GM12878 (cell line): ENCODE measurements around the gene CD79A. TPM values are rescaled to one million over a fixed set of nuclear protein-coding genes. Genes with fewer than 3 reads are reported as not detected.
A peak's percentile ranks its signal among the peaks of the same experiment; 100 is the strongest.

Source experiments
- BACH1 ChIP-seq: fragments of 450-650 bp; IDR thresholded peaks from 2 replicates; pipeline ENCODE4 v1.6.1; 2017; ENCODE audit warnings: mild to moderate bottlenecking, borderline replicate concordance
- BHLHE40 ChIP-seq, 2 experiments: fragments of 450-650 bp in 1 of 2; IDR thresholded peaks; 2 replicates each; pipeline ENCODE4 v1.6.1; 2011 to 2017; ENCODE audit warnings: low read depth in 2 of 2, borderline replicate concordance in 1 of 2, improper control_type of control experiment in 1 of 2, low read length in 1 of 2, mild to moderate bottlenecking in 1 of 2
- CHD1 ChIP-seq: IDR thresholded peaks from 2 replicates; pipeline ENCODE4 v1.6.1; 2012; ENCODE audit warnings: low read depth, low read length, improper control_type of control experiment
- ELK1 ChIP-seq: IDR thresholded peaks from 2 replicates; pipeline ENCODE4 v1.6.1; 2012; ENCODE audit warnings: low read depth, low read length, improper control_type of control experiment
- EZH2 ChIP-seq: IDR thresholded peaks from 2 replicates; pipeline ENCODE4 v1.6.1; 2012; ENCODE audit warnings: low read depth, mild to moderate bottlenecking, control low read depth, inconsistent platforms, low read length, borderline replicate concordance; ENCODE audit not compliant: control insufficient read depth
- FOXK2 ChIP-seq: fragments of 450-650 bp; IDR thresholded peaks from 2 replicates; pipeline ENCODE4 v1.6.1; 2017; ENCODE audit warnings: mild to moderate bottlenecking, moderate library complexity
- GATAD2B ChIP-seq: fragments of 450-650 bp; conservative IDR thresholded peaks from 2 replicates; pipeline ENCODE4 v1.6.1; 2017; ENCODE audit warnings: low read depth, mild to moderate bottlenecking, moderate library complexity
- IRF4 ChIP-seq: IDR thresholded peaks from 2 replicates; pipeline ENCODE4 v1.6.1; 2011; ENCODE audit warnings: low read depth, low read length
- MEF2B ChIP-seq: fragments of 450-650 bp; IDR thresholded peaks from 2 replicates; pipeline ENCODE4 v1.6.1; 2018; ENCODE audit warnings: mild to moderate bottlenecking, moderate library complexity; ENCODE audit not compliant: partially characterized antibody, poor library complexity, severe bottlenecking
- MYB ChIP-seq: fragments of 150-350 bp; IDR thresholded peaks from 2 replicates; pipeline ENCODE4 v1.6.1; 2014; ENCODE audit warnings: mild to moderate bottlenecking, low read depth, low read length, borderline replicate concordance
- PAX8 ChIP-seq: fragments of 450-650 bp; IDR thresholded peaks from 2 replicates; pipeline ENCODE4 v1.6.1; 2017; ENCODE audit warnings: mild to moderate bottlenecking, moderate library complexity
- PML ChIP-seq: IDR thresholded peaks from 2 replicates; pipeline ENCODE4 v1.6.1; 2012; ENCODE audit warnings: low read length, inconsistent platforms
- POLR2A ChIP-seq: IDR thresholded peaks from 2 replicates; pipeline ENCODE4 v1.6.1; 2011; ENCODE audit warnings: low read depth, mild to moderate bottlenecking, low read length
- POU2F2 ChIP-seq: IDR thresholded peaks from 3 replicates; pipeline ENCODE4 v1.6.1; 2011; ENCODE audit warnings: low read depth, mild to moderate bottlenecking, low read length, borderline replicate concordance
- RAD21 ChIP-seq: IDR thresholded peaks from 2 replicates; pipeline ENCODE4 v1.6.1; 2011; ENCODE audit warnings: mild to moderate bottlenecking, low read depth, low read length, moderate library complexity; ENCODE audit not compliant: insufficient read depth
- RAD51 ChIP-seq: fragments of 450-650 bp; IDR thresholded peaks from 2 replicates; pipeline ENCODE4 v1.6.1; 2016; ENCODE audit warnings: moderate library complexity, mild to moderate bottlenecking, inconsistent platforms
- RBBP5 ChIP-seq: fragments of 200-600 bp; sonication (generic); conservative IDR thresholded peaks from 2 replicates; pipeline ENCODE4 v1.6.1; 2016
- SMAD5 ChIP-seq: IDR thresholded peaks from 2 replicates; pipeline ENCODE4 v1.6.1; 2016; ENCODE audit warnings: antibody characterized with exemption, low read depth
- SMARCA5 ChIP-seq: fragments of 450-650 bp; IDR thresholded peaks from 2 replicates; pipeline ENCODE4 v1.6.1; 2017; ENCODE audit warnings: mild to moderate bottlenecking
- STAT1 ChIP-seq: fragments of 450-650 bp; conservative IDR thresholded peaks from 2 replicates; pipeline ENCODE4 v1.6.1; 2014; ENCODE audit warnings: antibody characterized with exemption, mild to moderate bottlenecking
- TAF1 ChIP-seq: IDR thresholded peaks from 2 replicates; pipeline ENCODE4 v1.6.1; 2011; ENCODE audit warnings: mild to moderate bottlenecking, low read depth, low read length, borderline replicate concordance
- WRNIP1 ChIP-seq: IDR thresholded peaks from 2 replicates; pipeline ENCODE4 v1.6.1; 2011; ENCODE audit warnings: low read depth, low read length, improper control_type of control experiment, borderline replicate concordance
- ZNF24 ChIP-seq: fragments of 450-650 bp; IDR thresholded peaks from 2 replicates; pipeline ENCODE4 v1.6.1; 2017; ENCODE audit warnings: antibody characterized with exemption, mild to moderate bottlenecking
- ZNF274 ChIP-seq: IDR thresholded peaks from one replicate; pipeline ENCODE4 v1.8.0; 2011; ENCODE audit not compliant: insufficient read length, insufficient read depth
- polyA plus RNA-seq, 11 experiments: library from polyadenylated mRNA; depleted of rRNA in 4 of 11; unstranded in 6 of 11; stranded (reverse) in 5 of 11; fragments of >200 nt; fragmentation: Nextera tagmentation in 4 of 11; fragmentation: Illumina TruSeq in 1 of 11; extraction: Ambion mirVana in 4 of 11; extraction: Trizol in 1 of 11; gene quantifications; 1 replicate in 1 of 11; 2 replicates in 10 of 11; pipeline versions ENCODE4 v1.2.1 to v1.2.3, GENCODE V29; 2011 to 2016; ENCODE audit warnings: inconsistent platforms in 2 of 11, missing spikeins in 2 of 11, low read depth in 1 of 11
- total RNA-seq, 4 experiments: library from RNA; depleted of rRNA in 3 of 4; stranded (reverse); fragments of >200 nt in 3 of 4; fragmentation: Illumina TruSeq in 1 of 4; extraction: Trizol in 1 of 4; gene quantifications; 2 replicates each; pipeline versions ENCODE4 v1.2.1 to v1.2.3, GENCODE V29; 2013 to 2021
- TF ChIP-seq, protein P1 (sequence below): fragments of 450-650 bp; IDR thresholded peaks from 2 replicates; pipeline ENCODE4 v1.6.1; 2017; ENCODE audit warnings: mild to moderate bottlenecking, low read depth, inconsistent platforms; ENCODE audit not compliant: poor library complexity, severe bottlenecking
- TF ChIP-seq, protein P2 (sequence below): fragments of 450-650 bp; formaldehyde crosslinking; IDR thresholded peaks from 2 replicates; pipeline ENCODE4 v1.4.0; 2022; ENCODE audit warnings: mild to moderate bottlenecking, moderate library complexity

Gene CD79A
- total and polyA plus RNA-seq, 10 of the 15 experiments (the other 5 are each of a cell fraction or from before 2014, with no cell fraction given) = 38.8 to 414 (median 282) TPM

GRCh38 chr19:41877916-41878905 lies 1.1 kb downstream of the CD79A start (continued):
- TF ChIP-seq STAT1 = no peak
- no peak for TF ChIP-seq FOXK2
- TF ChIP-seq ZNF274 = no peak
- no peak for TF ChIP-seq RAD21
- TF ChIP-seq ZNF24 = no peak
- TF ChIP-seq MEF2B = no peak
- no peak for TF ChIP-seq BHLHE40 (IDR thresholded peaks at IDR 0.05; ENCODE audit: borderline replicate concordance in 1 of 2, low read depth in 2 of 2, low read length in 1 of 2)
- no peak for TF ChIP-seq BACH1
- TF ChIP-seq PAX8 = no peak
- no peak for TF ChIP-seq MYB
- TF ChIP-seq ELK1 = no peak
- no peak for TF ChIP-seq IRF4
- TF ChIP-seq TAF1 = peak; percentile 74; the same call in 1 of the 2 replicates
- TF ChIP-seq RBBP5 = no peak
- no peak for TF ChIP-seq EZH2
- peak; percentile 79 for TF ChIP-seq SMARCA5
- TF ChIP-seq CHD1 = 0 out of 2 replicates have a peak, but pooled peaks have one; percentile 38
- TF ChIP-seq, protein P1, sequence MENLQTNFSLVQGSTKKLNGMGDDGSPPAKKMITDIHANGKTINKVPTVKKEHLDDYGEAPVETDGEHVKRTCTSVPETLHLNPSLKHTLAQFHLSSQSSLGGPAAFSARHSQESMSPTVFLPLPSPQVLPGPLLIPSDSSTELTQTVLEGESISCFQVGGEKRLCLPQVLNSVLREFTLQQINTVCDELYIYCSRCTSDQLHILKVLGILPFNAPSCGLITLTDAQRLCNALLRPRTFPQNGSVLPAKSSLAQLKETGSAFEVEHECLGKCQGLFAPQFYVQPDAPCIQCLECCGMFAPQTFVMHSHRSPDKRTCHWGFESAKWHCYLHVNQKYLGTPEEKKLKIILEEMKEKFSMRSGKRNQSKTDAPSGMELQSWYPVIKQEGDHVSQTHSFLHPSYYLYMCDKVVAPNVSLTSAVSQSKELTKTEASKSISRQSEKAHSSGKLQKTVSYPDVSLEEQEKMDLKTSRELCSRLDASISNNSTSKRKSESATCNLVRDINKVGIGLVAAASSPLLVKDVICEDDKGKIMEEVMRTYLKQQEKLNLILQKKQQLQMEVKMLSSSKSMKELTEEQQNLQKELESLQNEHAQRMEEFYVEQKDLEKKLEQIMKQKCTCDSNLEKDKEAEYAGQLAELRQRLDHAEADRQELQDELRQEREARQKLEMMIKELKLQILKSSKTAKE = no peak
- peak; percentile 92 for TF ChIP-seq SMAD5
- TF ChIP-seq POLR2A = peak; percentile 81
- no peak for TF ChIP-seq RAD51
- no peak for TF ChIP-seq GATAD2B
- TF ChIP-seq PML = peak; percentile 18
- 0 out of 2 replicates have a peak, but pooled peaks have one; percentile 11 for TF ChIP-seq WRNIP1
- TF ChIP-seq POU2F2 = peak; percentile 65; the same call in 1 of the 3 replicates
- TF ChIP-seq, protein P2, sequence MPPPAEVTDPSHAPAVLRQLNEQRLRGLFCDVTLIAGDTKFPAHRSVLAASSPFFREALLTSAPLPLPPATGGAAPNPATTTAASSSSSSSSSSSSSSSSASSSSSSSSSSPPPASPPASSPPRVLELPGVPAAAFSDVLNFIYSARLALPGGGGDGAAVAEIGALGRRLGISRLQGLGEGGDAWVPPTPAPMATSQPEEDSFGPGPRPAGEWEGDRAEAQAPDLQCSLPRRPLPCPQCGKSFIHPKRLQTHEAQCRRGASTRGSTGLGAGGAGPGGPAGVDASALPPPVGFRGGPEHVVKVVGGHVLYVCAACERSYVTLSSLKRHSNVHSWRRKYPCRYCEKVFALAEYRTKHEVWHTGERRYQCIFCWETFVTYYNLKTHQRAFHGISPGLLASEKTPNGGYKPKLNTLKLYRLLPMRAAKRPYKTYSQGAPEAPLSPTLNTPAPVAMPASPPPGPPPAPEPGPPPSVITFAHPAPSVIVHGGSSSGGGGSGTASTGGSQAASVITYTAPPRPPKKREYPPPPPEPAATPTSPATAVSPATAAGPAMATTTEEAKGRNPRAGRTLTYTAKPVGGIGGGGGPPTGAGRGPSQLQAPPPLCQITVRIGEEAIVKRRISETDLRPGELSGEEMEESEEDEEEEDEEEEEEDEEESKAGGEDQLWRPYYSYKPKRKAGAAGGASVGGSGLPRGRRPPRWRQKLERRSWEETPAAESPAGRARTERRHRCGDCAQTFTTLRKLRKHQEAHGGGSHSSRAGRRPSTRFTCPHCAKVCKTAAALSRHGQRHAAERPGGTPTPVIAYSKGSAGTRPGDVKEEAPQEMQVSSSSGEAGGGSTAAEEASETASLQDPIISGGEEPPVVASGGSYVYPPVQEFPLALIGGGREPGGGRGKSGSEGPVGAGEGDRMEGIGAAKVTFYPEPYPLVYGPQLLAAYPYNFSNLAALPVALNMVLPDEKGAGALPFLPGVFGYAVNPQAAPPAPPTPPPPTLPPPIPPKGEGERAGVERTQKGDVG (CRISPR knock-in tag) = no peak
